ENCODE data around the gene NTF4.
A peak's percentile ranks its signal among the peaks of the same experiment; 100 is the strongest.

Gene NTF4

DNA sequence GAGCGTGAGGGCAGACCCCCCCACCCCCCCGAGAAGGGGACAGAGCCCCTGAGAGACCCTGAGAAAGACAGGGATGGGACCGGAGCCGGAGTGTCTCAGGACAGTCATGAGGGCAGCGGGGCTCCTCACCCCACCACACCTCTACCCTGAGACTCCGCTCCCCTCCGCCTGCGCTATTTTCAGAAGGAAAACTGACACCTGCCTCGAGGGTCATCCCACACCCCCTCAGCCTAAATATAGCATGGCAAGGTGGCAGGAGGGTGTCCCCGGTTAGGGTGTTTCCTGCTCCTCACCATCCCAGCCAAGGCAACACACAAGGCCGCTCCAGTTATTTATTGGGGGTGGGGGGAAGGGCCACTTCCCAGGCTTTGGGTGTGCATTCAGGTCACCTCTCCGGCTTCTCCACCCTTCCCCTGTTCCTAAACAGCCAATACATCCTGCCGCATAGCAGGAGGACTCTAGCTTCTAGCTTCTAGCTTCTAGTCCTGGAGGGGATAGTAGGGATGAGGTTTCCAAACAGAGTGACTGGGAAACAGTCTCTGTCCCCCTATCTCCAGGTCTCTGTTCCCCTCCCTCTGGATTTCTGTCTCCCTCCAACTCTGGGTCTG is 1.4 kb upstream of the NTF4 start:
- Histone ChIP-seq H4K20me1 (ENCODE audit: insufficient read depth, low read length) (no peaks in the 10 kb centered on the region), H3K79me2 (ENCODE audit: low read length) (no peaks in the 10 kb centered on the region), H3K4me1 (ENCODE audit: low read length) (peaks cover 9% of the 10 kb centered on the region), H3K9me2 (replicated peaks; ENCODE audit: insufficient read depth, low read length) (no peaks in the 10 kb centered on the region), H3K27ac (ENCODE audit: low read length) (no peak overlapping the region), H3K4me3 (ENCODE audit: low read length) (no peak overlapping the region), H2AFZ (ENCODE audit: low read length) (no peak overlapping the region), H3K4me2 (ENCODE audit: low read depth, low read length) (no peak overlapping the region), H3K36me3 (replicated peaks; ENCODE audit: insufficient read depth, low read length) (no peaks in the 10 kb centered on the region), H3K9me3 (replicated peaks; ENCODE audit: insufficient read depth, low read length) (no peaks in the 10 kb centered on the region), H3F3A (ENCODE audit: insufficient read depth, low read length) (no peaks in the 10 kb centered on the region), H3K27me3 (replicated peaks; ENCODE audit: insufficient read depth, low read length) (peaks cover 91% of the 10 kb centered on the region), H3K9ac (ENCODE audit: low read length) (no peak overlapping the region)
- no peak for DNase-seq
- TF ChIP-seq, protein P1, sequence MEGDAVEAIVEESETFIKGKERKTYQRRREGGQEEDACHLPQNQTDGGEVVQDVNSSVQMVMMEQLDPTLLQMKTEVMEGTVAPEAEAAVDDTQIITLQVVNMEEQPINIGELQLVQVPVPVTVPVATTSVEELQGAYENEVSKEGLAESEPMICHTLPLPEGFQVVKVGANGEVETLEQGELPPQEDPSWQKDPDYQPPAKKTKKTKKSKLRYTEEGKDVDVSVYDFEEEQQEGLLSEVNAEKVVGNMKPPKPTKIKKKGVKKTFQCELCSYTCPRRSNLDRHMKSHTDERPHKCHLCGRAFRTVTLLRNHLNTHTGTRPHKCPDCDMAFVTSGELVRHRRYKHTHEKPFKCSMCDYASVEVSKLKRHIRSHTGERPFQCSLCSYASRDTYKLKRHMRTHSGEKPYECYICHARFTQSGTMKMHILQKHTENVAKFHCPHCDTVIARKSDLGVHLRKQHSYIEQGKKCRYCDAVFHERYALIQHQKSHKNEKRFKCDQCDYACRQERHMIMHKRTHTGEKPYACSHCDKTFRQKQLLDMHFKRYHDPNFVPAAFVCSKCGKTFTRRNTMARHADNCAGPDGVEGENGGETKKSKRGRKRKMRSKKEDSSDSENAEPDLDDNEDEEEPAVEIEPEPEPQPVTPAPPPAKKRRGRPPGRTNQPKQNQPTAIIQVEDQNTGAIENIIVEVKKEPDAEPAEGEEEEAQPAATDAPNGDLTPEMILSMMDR (IDR thresholded peaks at IDR 0.05; ENCODE audit: low read length): no peak

DNA sequence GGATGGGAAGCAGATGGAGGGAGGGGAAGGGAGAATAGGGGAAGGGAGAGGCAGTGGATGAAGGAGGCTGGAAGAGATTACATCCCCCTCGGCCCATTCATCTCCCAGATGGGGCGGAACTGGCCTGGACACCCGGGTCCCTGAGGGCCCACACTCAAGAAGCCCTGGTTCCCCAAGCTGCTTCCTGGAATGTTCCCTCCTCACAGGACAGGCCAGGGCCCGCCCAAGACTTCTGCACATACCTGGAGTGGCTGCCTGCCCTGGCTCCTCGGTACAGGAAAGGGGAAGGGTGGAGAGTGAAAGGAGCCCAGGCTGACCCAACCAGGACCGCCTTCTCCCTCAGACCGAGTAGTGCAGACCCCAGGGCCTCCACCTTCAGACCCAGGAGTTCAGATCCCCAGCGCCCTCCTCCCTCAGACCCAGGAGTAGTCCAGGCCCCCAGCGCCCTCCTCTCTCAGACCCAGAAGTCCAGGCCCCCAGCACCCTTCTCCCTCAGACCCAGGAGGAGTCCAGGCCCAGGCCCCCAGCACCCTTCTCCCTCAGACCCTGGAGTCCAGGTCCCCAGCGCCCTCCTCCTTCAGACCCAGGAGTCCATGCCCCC is 489 bp downstream of the NTF4 start:
- Histone ChIP-seq H3K79me2 (ENCODE audit: low read length) (no peaks in the 10 kb centered on the region), H3K9ac (ENCODE audit: low read length) (no peak overlapping the region), H3F3A (ENCODE audit: insufficient read depth, low read length) (no peaks in the 10 kb centered on the region), H3K4me2 (ENCODE audit: low read depth, low read length) (no peak overlapping the region; the same call in 1 of the 2 replicates), H3K27ac (ENCODE audit: low read length) (no peak overlapping the region), H3K27me3 (replicated peaks; ENCODE audit: insufficient read depth, low read length) (peaks cover 89% of the 10 kb centered on the region), H3K4me3 (ENCODE audit: low read length) (no peak overlapping the region), H3K36me3 (replicated peaks; ENCODE audit: insufficient read depth, low read length) (no peaks in the 10 kb centered on the region), H3K9me2 (replicated peaks; ENCODE audit: insufficient read depth, low read length) (no peaks in the 10 kb centered on the region), H3K9me3 (replicated peaks; ENCODE audit: insufficient read depth, low read length) (no peaks in the 10 kb centered on the region), H3K4me1 (ENCODE audit: low read length) (peaks cover 10% of the 10 kb centered on the region), H2AFZ (ENCODE audit: low read length) (no peak overlapping the region), H4K20me1 (ENCODE audit: insufficient read depth, low read length) (no peaks in the 10 kb centered on the region)
- TF ChIP-seq EZH2 (optimal IDR thresholded peaks at IDR 0.05; ENCODE audit: low read depth, low read length): no peak
- TF ChIP-seq, protein P1 (IDR thresholded peaks at IDR 0.05; ENCODE audit: low read length): no peak
- TF ChIP-seq EZH2phosphoT487 (IDR thresholded peaks at IDR 0.05; ENCODE audit: low read length): no peak
- DNase-seq: no peak

DNA sequence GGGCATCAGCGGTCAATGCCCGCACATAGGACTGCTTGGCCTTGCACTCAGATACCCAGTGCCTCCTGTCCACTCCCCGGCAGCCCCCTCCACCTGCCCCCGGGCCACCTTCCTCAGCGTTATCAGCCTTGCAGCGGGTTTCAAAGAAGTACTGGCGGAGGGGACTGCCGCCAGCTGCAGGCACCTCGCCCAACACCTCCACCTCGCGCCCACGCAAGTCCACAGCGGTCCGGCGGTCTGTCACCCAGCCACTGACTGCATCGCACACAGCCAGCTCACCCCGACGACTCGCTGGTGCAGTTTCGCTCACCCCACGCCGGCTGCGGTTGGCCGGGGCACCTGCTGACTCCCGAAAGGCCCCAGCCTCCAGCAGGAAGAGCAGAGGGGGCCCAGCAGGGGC is 3.2 kb downstream of the NTF4 start:
- H3K9ac ChIP-seq (ENCODE audit: low read length): no peak overlapping the region
- no peaks in the 10 kb centered on the region for H3K36me3 ChIP-seq (replicated peaks; ENCODE audit: insufficient read depth, low read length)
- H2AFZ ChIP-seq (ENCODE audit: low read length): no peak overlapping the region
- no peak overlapping the region for H3K27ac ChIP-seq (ENCODE audit: low read length)
- H4K20me1 ChIP-seq (ENCODE audit: insufficient read depth, low read length): no peaks in the 10 kb centered on the region
- H3K4me3 ChIP-seq (ENCODE audit: low read length): no peak overlapping the region
- H3K9me3 ChIP-seq (replicated peaks; ENCODE audit: insufficient read depth, low read length): no peaks in the 10 kb centered on the region
- H3K27me3 ChIP-seq (replicated peaks; ENCODE audit: insufficient read depth, low read length): peaks cover 89% of the 10 kb centered on the region
- no peaks in the 10 kb centered on the region for H3K79me2 ChIP-seq (ENCODE audit: low read length)
- H3K9me2 ChIP-seq (replicated peaks; ENCODE audit: insufficient read depth, low read length): no peaks in the 10 kb centered on the region
- DNase-seq: no peak
- peak overlapping the region; percentile 25; the same call in 1 of the 2 replicates for H3K4me2 ChIP-seq (ENCODE audit: low read depth, low read length)
- H3K4me1 ChIP-seq (ENCODE audit: low read length): peaks cover 14% of the 10 kb centered on the region
- TF ChIP-seq, protein P1 (IDR thresholded peaks at IDR 0.05; ENCODE audit: low read length): no peak
- TF ChIP-seq EZH2phosphoT487 (IDR thresholded peaks at IDR 0.05; ENCODE audit: low read length) (no peak), EZH2 (optimal IDR thresholded peaks at IDR 0.05; ENCODE audit: low read depth, low read length) (no peak)
- no peaks in the 10 kb centered on the region for H3F3A ChIP-seq (ENCODE audit: insufficient read depth, low read length)

Measured in MM.1S (cell line).